ENCODE results near the gene LUC7L3.
"Not testable (repeated sequence)": the region's sequence is repeated elsewhere in the genome, so short reads cannot be mapped to it uniquely, and the experiment has no call there.

LUC7L3 gene, protein sequence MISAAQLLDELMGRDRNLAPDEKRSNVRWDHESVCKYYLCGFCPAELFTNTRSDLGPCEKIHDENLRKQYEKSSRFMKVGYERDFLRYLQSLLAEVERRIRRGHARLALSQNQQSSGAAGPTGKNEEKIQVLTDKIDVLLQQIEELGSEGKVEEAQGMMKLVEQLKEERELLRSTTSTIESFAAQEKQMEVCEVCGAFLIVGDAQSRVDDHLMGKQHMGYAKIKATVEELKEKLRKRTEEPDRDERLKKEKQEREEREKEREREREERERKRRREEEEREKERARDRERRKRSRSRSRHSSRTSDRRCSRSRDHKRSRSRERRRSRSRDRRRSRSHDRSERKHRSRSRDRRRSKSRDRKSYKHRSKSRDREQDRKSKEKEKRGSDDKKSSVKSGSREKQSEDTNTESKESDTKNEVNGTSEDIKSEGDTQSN

DNA sequence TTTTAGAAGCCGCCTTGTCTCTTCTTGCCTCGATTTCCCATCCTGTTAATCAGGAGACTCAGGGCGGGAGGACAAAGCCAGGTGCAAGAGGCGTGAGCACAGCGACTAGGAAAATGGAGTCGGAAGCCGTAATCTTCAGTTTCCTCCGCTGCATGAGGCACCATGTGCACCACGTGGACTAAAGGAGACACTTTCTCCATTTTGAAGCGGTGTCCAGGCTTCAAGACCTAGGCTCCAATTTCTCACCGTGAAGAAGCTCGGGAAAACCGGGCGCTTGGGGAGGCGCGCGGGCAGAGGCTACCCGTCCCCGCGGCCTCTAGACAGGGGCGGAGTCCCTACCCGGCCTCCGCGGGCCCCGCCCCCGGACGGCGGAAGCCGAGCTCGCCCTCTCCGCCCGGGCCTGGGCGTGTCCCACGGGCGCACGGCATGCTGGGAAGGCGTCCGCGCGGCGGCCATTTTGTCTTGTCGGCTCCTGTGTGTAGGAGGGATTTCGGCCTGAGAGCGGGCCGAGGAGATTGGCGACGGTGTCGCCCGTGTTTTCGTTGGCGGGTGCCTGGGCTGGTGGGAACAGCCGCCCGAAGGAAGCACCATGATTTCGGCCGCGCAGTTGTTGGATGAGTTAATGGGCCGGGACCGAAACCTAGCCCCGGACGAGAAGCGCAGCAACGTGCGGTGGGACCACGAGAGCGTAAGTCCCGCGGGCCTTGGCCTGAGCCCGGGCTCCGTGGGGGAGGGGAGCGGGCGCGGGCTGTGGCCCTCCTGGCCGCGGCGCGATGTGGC is at the start of gene LUC7L3:
Gene LUC7L3, plus strand, starts transcription at position 460 of the 780 bp plus-strand sequence. Its CDS starts 130 bp downstream, at position 590.
- peak; percentile 90 for DNase-seq (ENCODE audit: low spot score)

DNA sequence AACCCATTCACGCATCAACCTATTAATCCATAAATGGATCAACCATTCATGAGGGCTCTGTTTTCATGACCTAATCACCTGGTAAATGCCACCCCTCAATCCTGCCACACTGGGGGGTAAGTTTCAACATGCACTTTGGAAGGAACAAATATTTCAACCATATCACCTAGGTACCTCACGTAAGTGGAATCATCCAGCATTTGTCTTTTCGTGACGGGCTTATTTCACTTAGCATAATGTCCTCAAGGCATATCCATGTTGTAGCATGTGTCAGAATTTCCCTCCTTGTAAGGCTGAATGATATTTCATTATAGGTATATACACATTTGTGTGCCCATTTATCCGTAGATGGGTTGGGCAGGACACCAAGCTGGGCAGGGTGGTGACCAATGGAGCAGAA is 47.3 kb upstream of the LUC7L3 start:
- no peak for DNase-seq (ENCODE audit: low spot score)

DNA sequence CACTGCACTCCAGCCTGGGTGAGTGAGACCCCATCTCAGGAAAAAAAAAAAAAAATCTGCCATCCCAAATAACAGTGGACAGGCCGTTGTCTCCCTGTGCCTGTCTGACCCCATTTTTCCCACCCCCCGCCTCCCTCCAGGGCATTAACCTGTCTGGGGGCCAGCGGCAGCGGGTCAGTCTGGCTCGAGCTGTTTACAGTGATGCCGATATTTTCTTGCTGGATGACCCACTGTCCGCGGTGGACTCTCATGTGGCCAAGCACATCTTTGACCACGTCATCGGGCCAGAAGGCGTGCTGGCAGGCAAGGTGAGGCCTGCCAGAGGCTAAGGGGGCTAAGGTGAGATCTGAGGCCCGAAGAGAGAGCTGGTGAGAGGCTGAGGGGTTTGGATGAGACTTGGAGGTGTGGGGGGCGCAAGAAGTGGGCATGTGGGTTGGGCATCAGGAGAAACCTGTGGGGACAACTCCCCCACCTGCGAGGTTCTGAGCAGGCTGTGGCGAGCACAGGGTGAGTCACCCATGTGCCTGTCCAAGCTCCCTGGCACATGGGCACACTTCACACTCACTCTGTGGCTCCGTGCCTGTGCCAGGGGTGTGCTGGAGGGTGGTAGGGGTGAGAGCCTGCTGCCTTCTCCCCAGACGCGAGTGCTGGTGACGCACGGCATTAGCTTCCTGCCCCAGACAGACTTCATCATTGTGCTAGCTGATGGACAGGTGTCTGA is 46.4 kb upstream of the LUC7L3 start:
- DNase-seq (ENCODE audit: low spot score) = no peak

DNA sequence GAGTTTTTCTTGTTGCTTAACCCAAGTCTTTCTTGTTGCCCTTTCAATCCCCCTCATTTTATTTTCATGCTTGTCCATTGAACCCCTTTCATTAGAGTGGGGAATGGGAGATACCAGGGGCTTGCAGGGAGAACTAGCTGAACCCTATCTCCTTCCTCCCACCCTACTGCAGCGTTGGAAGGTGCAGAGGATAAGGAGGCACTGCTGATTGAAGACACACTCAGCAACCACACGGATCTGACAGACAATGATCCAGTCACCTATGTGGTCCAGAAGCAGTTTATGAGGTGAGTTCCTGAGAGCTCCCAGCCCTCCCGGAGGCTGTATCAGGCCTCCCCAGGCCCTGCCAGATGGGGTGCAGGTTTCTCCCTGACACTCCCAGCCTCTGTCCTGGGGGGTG is 44.2 kb upstream of the LUC7L3 start:
- no peak for DNase-seq (ENCODE audit: low spot score)

DNA sequence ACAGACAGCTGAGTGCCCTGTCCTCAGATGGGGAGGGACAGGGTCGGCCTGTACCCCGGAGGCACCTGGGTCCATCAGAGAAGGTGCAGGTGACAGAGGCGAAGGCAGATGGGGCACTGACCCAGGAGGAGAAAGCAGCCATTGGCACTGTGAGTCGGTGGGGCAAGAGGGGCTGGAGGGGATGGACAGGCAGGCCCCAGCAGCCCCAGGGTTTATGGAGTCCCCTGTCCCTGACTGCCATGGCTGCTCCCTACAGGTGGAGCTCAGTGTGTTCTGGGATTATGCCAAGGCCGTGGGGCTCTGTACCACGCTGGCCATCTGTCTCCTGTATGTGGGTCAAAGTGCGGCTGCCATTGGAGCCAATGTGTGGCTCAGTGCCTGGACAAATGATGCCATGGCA is 43.8 kb upstream of the LUC7L3 start:
- DNase-seq (ENCODE audit: low spot score) = peak; percentile 97

DNA sequence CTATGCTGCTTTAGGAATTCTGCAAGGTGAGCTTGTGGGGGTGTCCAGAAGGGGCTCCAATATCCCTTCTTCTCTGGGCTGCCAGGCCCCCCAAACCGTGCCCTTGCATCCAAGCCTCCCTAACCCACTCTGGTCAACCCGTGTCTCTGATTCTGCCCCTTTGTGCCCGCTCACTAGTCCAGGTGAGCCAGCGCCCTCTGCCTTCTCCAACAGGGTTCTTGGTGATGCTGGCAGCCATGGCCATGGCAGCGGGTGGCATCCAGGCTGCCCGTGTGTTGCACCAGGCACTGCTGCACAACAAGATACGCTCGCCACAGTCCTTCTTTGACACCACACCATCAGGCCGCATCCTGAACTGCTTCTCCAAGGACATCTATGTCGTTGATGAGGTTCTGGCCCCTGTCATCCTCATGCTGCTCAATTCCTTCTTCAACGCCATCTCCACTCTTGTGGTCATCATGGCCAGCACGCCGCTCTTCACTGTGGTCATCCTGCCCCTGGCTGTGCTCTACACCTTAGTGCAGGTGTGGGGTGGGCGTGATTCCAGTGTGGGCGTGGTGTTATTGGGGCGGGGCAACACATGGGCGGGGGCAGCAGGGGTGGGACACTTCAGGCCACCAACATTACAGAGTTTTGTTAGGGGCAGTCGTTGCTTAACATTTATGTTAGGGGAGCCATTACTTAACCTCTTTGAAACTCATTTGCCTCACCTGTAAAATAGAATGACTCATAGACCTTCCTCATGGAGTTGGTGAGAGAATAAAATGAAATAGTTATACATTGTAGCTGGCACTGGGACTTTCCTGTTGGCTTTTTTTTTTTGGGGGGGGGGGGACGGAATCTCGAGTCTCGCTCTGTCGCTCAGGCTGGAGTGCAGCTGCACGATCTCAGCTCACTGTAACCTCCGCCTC is 43.1 kb upstream of the LUC7L3 start:
- DNase-seq (ENCODE audit: low spot score) = no peak

DNA sequence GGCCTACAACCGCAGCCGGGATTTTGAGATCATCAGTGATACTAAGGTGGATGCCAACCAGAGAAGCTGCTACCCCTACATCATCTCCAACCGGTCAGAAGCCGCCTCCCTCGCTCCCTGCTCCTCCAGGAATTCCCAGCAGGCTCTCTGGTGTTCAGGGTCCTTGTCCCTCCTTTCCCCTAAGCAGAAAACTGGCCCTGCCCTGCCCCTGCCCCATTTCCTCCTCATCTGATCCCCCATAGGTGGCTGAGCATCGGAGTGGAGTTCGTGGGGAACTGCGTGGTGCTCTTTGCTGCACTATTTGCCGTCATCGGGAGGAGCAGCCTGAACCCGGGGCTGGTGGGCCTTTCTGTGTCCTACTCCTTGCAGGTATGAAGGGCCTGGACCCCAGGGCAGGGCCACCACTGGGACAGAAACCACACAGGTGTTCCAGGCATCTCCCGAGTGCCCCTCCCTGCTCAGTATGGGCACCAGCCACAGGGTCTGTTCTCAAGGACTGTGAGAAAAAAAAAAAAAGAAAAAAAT is 41.5 kb upstream of the LUC7L3 start:
- DNase-seq (ENCODE audit: low spot score) = no peak

DNA sequence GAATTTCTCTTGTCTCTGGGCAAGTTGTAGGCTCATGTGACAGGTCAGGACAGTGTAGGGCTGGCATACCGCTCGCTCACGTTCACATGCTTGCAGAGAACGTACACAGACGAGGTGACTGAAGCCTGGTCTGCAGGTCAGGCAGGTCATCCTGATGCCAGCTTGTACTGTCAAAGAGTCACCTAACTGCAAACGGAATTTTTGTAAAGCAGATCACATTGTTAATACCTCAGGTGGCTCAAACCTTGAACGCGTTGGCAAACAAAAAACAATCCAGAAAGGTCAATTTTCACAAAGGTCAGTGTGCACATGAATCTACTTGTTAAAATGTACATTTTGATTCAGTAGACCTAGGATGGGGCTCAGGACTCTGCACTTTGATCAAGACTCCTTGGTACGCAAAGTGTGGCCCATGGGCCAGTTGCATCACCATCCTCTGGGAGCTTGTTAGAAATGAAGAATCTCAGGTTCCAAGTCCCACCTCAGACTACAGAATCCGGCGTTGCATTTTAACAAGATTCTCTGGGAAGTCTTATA is 40.3 kb upstream of the LUC7L3 start:
- DNase-seq (ENCODE audit: low spot score) = no peak

DNA sequence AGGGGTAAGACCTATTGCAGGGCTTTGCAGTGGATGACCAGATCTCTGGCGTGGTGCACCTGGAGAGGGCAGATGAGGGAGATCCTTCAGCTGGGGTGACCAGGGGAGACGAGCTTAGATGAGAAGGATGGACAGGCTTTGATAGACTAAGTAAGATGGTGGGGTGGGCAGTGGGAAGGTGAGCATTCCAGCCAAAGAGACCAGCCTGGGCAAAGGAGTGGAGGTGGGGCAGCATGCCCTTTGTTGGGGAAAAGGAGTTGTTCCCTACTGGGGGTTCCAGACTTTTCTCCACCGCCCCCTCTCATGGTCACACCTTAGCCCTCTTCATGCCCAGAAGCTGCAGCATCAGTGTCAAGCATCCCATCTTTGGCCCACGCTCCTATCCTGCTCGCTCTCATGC is 39.3 kb upstream of the LUC7L3 start:
- DNase-seq (ENCODE audit: low spot score) = no peak

DNA sequence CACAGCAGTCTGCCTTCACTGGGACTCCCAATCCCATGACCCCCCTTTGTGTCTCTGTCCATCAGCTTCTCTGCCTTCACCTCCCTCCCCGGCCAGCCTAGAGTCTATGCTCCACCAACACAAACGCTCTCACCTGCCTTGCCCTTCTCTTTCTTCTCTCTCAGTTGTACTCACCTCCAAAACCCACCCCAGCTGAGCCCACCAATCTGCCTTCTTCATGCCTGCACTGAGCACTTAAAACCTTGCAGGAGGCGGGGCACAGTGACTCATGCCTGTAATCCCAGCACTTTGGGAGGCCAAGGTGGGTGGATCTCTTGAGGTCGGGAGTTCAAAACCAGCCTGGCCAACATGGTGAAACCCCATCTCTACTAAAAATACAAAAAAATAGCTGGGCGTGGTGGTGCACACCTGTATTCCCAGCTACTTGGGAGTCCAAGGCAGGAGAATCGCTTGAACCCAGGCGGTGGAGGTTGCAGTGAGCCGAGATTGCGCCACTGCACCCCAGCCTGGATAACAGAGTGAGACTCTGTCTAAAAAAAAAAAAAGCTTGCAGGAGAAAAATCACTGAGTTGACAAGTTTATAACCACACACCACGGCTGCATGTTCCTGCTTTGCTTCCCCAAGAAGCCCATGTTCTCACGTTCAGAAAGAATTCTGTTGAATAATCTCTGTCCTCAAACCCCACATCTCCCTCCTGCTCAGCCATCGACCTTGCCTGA is 38.7 kb upstream of the LUC7L3 start:
- not testable (repeated sequence) for DNase-seq (ENCODE audit: low spot score)

DNA sequence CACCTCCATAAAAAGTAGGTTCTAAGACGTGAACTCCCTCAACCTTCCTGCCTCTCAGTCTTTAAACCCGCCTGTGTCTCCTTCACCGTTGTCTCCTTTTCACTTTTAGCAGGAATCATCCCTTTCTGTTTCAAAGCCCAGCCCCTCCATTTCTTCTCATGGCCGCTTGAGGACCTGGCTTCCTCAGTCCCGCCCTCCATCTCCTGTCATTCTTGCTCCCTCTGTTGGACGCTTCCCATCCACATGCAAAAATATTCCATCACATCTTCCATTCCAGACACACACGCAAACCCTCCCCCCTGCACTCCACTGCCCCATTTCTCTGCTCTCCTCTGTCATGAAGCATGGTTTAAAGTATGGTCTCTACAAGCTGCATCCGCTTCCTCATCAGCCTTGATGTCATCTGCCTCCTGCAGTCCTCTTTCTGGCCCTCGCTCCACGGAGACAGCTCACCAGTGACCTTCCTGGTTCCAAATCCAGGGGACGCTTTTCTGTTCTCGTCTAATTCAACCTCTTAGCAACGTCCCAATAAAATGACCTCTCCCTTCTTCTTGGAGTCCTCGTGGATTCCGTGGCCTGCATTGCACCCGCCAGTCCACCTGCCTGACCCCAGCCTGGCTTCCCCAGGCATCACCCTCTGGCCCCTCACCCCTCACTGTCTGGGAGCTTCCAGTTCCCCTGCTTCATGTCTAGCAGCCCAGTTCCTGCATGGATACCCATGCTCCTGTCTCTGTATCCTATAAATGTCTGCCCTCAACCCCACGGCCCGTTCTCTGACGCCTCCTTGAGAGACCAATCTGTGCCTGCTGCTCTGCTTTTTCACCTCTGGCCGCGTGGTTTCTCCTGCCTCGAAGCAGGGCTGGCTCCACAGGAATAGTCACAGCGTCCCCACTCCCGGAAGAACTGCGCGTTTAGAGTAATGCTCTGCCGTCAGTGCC is 37.9 kb upstream of the LUC7L3 start:
- DNase-seq (ENCODE audit: low spot score) = peak; percentile 77

DNA sequence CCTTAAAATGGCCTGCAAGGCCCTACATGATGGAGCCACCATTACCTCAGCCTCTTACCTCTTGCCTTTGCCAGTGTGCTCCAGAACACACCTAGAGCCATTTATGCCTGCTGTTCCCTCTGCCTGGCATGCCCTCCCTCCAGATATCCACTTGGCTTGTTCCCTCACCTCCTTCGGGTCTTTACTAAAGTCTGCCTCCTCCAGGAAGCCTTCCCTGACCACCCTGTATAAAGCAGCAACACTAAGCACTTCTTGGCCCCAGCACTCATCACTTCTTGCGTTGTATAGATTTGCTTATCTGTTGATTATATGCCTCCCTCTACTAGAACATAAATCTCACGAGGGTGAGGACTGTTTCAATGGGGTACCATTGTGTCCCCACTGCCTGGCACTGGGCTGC is 37.0 kb upstream of the LUC7L3 start:
- no peak for DNase-seq (ENCODE audit: low spot score)

DNA sequence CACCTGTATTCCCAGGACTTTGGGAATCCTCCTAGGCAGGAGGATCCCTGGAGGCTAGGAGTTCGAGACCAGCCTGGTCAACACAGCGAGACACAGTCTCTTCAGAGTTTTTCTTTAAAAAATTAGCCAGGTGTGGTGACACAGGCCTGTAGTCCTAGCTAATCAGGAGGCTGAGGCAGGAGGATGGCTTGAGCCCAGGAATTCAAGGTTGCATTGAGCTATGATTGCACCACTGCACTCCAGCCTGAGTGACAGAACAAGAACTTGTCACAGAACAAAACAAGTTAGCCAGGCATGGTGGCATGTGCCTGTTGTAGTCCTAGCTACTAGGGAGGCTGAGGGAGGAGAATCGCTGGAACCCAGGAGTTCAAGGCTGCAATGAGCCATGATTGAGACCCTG is 36.5 kb upstream of the LUC7L3 start:
- DNase-seq (ENCODE audit: low spot score) = no peak

DNA sequence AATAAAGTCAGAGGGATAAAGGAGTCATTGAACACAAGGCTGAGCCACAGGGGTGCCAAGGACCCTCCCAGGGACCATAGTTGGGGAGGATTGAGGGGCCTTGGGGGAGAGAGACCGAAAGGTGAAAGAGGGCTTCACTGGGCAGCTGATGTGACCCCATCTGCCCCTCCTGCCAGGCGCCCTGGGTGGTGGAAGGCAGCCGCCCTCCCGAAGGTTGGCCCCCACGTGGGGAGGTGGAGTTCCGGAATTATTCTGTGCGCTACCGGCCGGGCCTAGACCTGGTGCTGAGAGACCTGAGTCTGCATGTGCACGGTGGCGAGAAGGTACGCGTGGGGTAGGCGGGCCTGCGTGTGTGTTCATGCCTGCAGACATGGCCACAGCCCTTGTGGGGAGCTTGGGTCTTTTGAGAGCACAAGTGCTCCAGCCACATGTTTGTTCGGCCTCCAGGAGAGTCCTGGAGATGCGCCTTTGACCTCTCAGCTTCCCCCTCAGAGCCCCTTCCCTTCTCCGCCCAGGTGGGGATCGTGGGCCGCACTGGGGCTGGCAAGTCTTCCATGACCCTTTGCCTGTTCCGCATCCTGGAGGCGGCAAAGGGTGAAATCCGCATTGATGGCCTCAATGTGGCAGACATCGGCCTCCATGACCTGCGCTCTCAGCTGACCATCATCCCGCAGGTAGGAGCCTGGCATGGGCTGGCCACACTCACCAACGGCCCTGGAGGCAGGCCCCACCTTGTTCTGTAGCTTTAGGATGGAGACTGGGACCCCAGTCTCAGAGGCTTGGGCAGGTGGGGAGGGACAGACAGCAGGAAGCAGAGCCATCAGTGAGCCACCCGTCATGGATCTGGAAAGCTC is 35.7 kb upstream of the LUC7L3 start:
- no peak for DNase-seq (ENCODE audit: low spot score)

DNA sequence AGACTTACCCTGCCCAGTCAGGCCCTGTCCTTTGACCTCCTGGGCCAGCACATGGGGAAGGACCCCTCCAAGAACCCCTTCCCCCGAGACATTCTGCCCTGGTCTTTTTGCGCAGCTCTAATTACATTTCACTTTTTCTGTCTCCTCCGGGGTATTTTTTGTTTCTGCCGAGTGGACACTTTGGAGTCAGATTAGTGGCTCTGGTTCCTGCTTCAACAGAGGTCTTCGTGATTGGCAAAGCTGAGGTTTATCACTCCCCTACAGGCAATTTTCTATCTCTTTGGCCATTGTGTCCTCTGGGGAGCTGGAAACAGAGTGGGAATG is 35.2 kb upstream of the LUC7L3 start:
- DNase-seq (ENCODE audit: low spot score) = no peak

DNA sequence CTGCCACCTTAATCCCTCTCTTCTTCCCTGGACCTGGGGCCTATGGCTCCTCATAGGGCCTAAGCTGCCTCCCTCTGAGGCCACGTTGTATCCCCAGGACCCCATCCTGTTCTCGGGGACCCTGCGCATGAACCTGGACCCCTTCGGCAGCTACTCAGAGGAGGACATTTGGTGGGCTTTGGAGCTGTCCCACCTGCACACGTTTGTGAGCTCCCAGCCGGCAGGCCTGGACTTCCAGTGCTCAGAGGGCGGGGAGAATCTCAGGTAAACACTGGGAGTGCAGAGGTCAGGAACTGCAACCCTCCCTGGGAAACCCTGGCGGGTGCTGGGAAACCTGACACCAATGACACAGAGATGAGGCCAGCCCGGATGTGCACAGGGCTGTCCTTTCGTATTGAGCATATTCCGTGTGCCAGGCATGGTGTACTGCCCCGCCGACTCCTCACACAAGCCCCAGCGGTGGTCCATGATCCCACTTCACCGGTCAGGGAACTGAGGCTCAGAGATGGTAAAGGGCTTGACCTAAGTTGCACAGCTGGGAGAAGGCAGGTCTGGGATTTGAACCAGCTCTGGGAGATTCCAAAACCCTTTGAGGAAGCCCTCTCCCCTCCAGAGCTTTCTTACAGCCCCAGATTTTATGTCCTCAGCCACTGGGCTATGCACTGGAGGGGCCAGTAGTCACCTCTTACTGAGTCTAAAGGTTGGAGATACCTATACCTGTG is 34.6 kb upstream of the LUC7L3 start:
- no peak for DNase-seq (ENCODE audit: low spot score)

DNA sequence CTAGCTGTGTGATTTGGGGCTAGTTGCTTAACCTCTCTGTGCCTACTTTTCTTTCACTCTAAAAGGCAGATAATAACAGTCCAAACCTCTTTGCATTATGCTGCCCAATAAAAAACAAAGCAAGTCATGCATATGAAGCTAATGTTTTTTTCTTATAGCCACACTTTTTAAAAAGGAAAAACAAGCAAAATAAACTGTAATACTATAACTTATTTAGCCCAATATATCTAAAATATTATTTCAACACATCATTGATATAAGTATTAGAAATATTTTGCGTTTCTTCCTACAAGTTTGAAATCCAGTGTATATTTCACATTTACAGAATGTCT is 34.1 kb upstream of the LUC7L3 start:
- no peak for DNase-seq (ENCODE audit: low spot score)
